ENCODE data around the gene UBL3. TPM values are rescaled to one million over a fixed set of nuclear protein-coding genes. Genes with fewer than 3 reads are reported as not detected.

UBL3 gene
- total RNA-seq, 1 experiment from 2014 or later, result 19.0 TPM

GRCh38 chr13:29810145-29810742 lies 40.2 kb downstream of the UBL3 start:
- no peak overlapping the region for H3K14ac ChIP-seq (ENCODE audit: insufficient read depth, low read length)
- no peak overlapping the region for H2BK12ac ChIP-seq (ENCODE audit: insufficient read length, low read depth, low read length)
- DNase-seq, result no peak

More at GRCh38 chr13:29810145-29810742, 40.2 kb downstream of the UBL3 start:
- Mint-ChIP-seq H3K9me3 (no peaks in the 10 kb centered on the region), H3K4me3 (no peak overlapping the region), H3K36me3 (ENCODE audit: insufficient read depth in 1 of 3, low read depth in 3 of 3) (no peaks in the 10 kb centered on the region), H3K27ac (peak overlapping the region in 1 of 3 experiments; percentile 3; a peak in 1 of 7 replicates), H3K27me3 (ENCODE audit: low read depth) (no peaks in the 10 kb centered on the region), H3K4me1 (peaks cover 13 to 15% of the 10 kb centered on the region in 2 experiments)
- Histone ChIP-seq H3K4me2 (ENCODE audit: insufficient read depth, insufficient read length, low read length) (no peak overlapping the region), H3K27me3 (ENCODE audit: insufficient read depth, low read length) (no peaks in the 10 kb centered on the region), H2BK120ac (ENCODE audit: low read depth, low read length, poor library complexity, severe bottlenecking) (no peak overlapping the region), H4K5ac (ENCODE audit: insufficient read length, low read depth, low read length) (no peak overlapping the region), H3K18ac (ENCODE audit: insufficient read length, low read depth, low read length) (no peak overlapping the region), H2AK5ac (ENCODE audit: insufficient read length, low read length) (no peak overlapping the region), H2BK15ac (ENCODE audit: low read depth, low read length) (no peak overlapping the region), H2BK20ac (ENCODE audit: low read depth, low read length, poor library complexity, severe bottlenecking) (no peak overlapping the region), H3K23ac (ENCODE audit: insufficient read length, low read depth, low read length) (no peak overlapping the region), H3K9me3 (ENCODE audit: control insufficient read depth, low read depth, low read length) (no peaks in the 10 kb centered on the region), H3K27ac (ENCODE audit: insufficient read length, low read depth, low read length) (no peak overlapping the region), H3T11ph (ENCODE audit: low read length) (no peak overlapping the region), H3K4ac (ENCODE audit: low read depth, low read length) (no peak overlapping the region), H3K79me2 (ENCODE audit: insufficient read depth, low read length) (peaks cover 1% of the 10 kb centered on the region; the same call in 1 of the 2 replicates), H4K8ac (replicated peaks; ENCODE audit: insufficient read length, low read depth, low read length) (no peak overlapping the region), H3K56ac (ENCODE audit: insufficient read length, low read depth, low read length) (no peak overlapping the region), H2AFZ (ENCODE audit: low read length) (no peak overlapping the region), H3K4me1 (ENCODE audit: insufficient read depth, low read length) (no peaks in the 10 kb centered on the region), H2BK5ac (ENCODE audit: insufficient read length, low read length) (no peak overlapping the region), H4K91ac (ENCODE audit: insufficient read length, low read depth, low read length) (no peak overlapping the region), H3K79me1 (ENCODE audit: insufficient read depth, low read depth, low read length, poor library complexity, severe bottlenecking) (no peaks in the 10 kb centered on the region), H4K20me1 (ENCODE audit: control insufficient read depth, insufficient read depth, insufficient read length) (no peaks in the 10 kb centered on the region), H3K23me2 (ENCODE audit: insufficient read length, low read depth, low read length, poor library complexity, severe bottlenecking) (no peaks in the 10 kb centered on the region), H3K9ac (ENCODE audit: extremely low read depth, insufficient read length, low read length) (no peak overlapping the region)
- TF ChIP-seq CTCF (conservative IDR thresholded peaks at IDR 0.05), result no peak
- WGBS (ENCODE audit: extremely low coverage, insufficient read length, low lambda C conversion rate), result no CpG with 5 or more reads among the region's 2 CpGs
